Liver (tissue), 9 donors: ENCODE data around the gene SLC22A8. TPM values are rescaled to one million over a fixed set of nuclear protein-coding genes. Genes with fewer than 3 reads are reported as not detected.

Experiments
- DNase-seq: peaks from one replicate; pipeline ENCODE4 v3.0.0-alpha.2; 2017; ENCODE audit warnings: low spot score
- H3K27ac ChIP-seq, 2 donors: one replicate each; pipeline ENCODE4 v1.7.0; 2013; ENCODE audit warnings: inconsistent platforms in 2 of 2, low read length in 2 of 2, control low read depth in 1 of 2, low read depth in 1 of 2, mild to moderate bottlenecking in 1 of 2
- H3K27me3 ChIP-seq, 4 donors: one replicate each; pipeline versions ENCODE4 v1.6.1 to v1.7.0; 2013; ENCODE audit warnings: low read length in 3 of 4, inconsistent platforms in 1 of 4, mild to moderate bottlenecking in 1 of 4, moderate library complexity in 1 of 4; ENCODE audit not compliant: control insufficient read depth in 4 of 4, insufficient read depth in 4 of 4
- H3K36me3 ChIP-seq, 4 donors: one replicate each; pipeline versions ENCODE4 v1.6.1 to v1.7.0; 2013; ENCODE audit warnings: low read length in 3 of 4, mild to moderate bottlenecking in 3 of 4, low read depth in 1 of 4, moderate library complexity in 1 of 4; ENCODE audit not compliant: control insufficient read depth in 4 of 4, insufficient read depth in 3 of 4
- H3K4me1 ChIP-seq, 4 donors: one replicate each; pipeline versions ENCODE4 v1.6.1 to v1.7.0; 2013; ENCODE audit warnings: low read length in 3 of 4, mild to moderate bottlenecking in 3 of 4, moderate library complexity in 1 of 4; ENCODE audit not compliant: control insufficient read depth in 4 of 4, insufficient read depth in 4 of 4
- H3K4me3 ChIP-seq, 3 donors: one replicate each; pipeline versions ENCODE4 v1.6.1 to v1.7.0; 2013; ENCODE audit warnings: low read length in 3 of 3, control low read depth in 1 of 3, low read depth in 1 of 3, mild to moderate bottlenecking in 1 of 3
- H3K9ac ChIP-seq, 2 donors: one replicate each; pipeline ENCODE4 v1.7.0; 2013; ENCODE audit warnings: low read length in 2 of 2, mild to moderate bottlenecking in 2 of 2, moderate library complexity in 2 of 2, control low read depth in 1 of 2, low read depth in 1 of 2
- H3K9me3 ChIP-seq, 4 donors: one replicate each; pipeline versions ENCODE4 v1.6.1 to v1.7.0; 2013; ENCODE audit warnings: low read length in 3 of 4; ENCODE audit not compliant: control insufficient read depth in 4 of 4
- ATF3 ChIP-seq: IDR thresholded peaks from 2 replicates; pipeline ENCODE4 v1.6.1; 2016; ENCODE audit warnings: antibody characterized with exemption
- CTCF ChIP-seq: fragments of 150-350 bp; IDR thresholded peaks from 2 replicates; pipeline ENCODE4 v1.5.1; 2017; ENCODE audit warnings: improper control_type of control experiment, low read depth, low read length; ENCODE audit not compliant: missing input control
- EGR1 ChIP-seq, 2 donors: IDR thresholded peaks; 2 replicates each; pipeline ENCODE4 v1.6.1; 2016 to 2018; ENCODE audit warnings: antibody characterized with exemption in 2 of 2, low read depth in 2 of 2
- FOXA1 ChIP-seq: IDR thresholded peaks from 2 replicates; pipeline ENCODE4 v1.6.1; 2016; ENCODE audit warnings: antibody characterized with exemption
- FOXA2 ChIP-seq: IDR thresholded peaks from 2 replicates; pipeline ENCODE4 v1.6.1; 2016; ENCODE audit warnings: antibody characterized with exemption
- GABPA ChIP-seq, 2 donors: IDR thresholded peaks in 1 of 2; conservative IDR thresholded peaks in 1 of 2; 2 replicates each; pipeline ENCODE4 v1.6.1; 2016; ENCODE audit warnings: antibody characterized with exemption in 2 of 2, mild to moderate bottlenecking in 1 of 2, moderate library complexity in 1 of 2
- HNF4A ChIP-seq, 2 donors: conservative IDR thresholded peaks; 2 replicates each; pipeline ENCODE4 v1.6.1; 2016; ENCODE audit warnings: antibody characterized with exemption in 2 of 2, mild to moderate bottlenecking in 2 of 2
- HNF4G ChIP-seq: IDR thresholded peaks from 2 replicates; pipeline ENCODE4 v1.6.1; 2016; ENCODE audit warnings: antibody characterized with exemption
- JUND ChIP-seq, 2 donors: IDR thresholded peaks; 2 replicates each; pipeline ENCODE4 v1.6.1; 2016; ENCODE audit warnings: antibody characterized with exemption in 2 of 2
- MAX ChIP-seq: IDR thresholded peaks from 2 replicates; pipeline ENCODE4 v1.6.1; 2016; ENCODE audit warnings: antibody characterized with exemption
- NR2F2 ChIP-seq: IDR thresholded peaks from 2 replicates; pipeline ENCODE4 v1.6.1; 2016; ENCODE audit warnings: antibody characterized with exemption
- RAD21 ChIP-seq, 2 donors: IDR thresholded peaks; 2 replicates each; pipeline ENCODE4 v1.6.1; 2016; ENCODE audit warnings: antibody characterized with exemption in 2 of 2, mild to moderate bottlenecking in 2 of 2
- REST ChIP-seq: IDR thresholded peaks from 2 replicates; pipeline ENCODE4 v1.6.1; 2016; ENCODE audit warnings: antibody characterized with exemption, mild to moderate bottlenecking
- RXRA ChIP-seq, 2 donors: IDR thresholded peaks; 2 replicates each; pipeline ENCODE4 v1.6.1; 2017 to 2018; ENCODE audit warnings: antibody characterized with exemption in 2 of 2, mild to moderate bottlenecking in 1 of 2
- TAF1 ChIP-seq: conservative IDR thresholded peaks from 2 replicates; pipeline ENCODE4 v1.6.1; 2016; ENCODE audit warnings: antibody characterized with exemption, mild to moderate bottlenecking
- YY1 ChIP-seq: IDR thresholded peaks from 2 replicates; pipeline ENCODE4 v1.6.1; 2016; ENCODE audit warnings: antibody characterized with exemption, mild to moderate bottlenecking
- WGBS: extraction: QIAGEN DNeasy Blood & Tissue Kit; methylation state at CpG from one replicate; pipeline ENCODE4 v1.1.7; 2013; 5-methylcytosine and 5-hydroxymethylcytosine counted together
- polyA plus RNA-seq, 2 donors: library from polyadenylated mRNA; stranded (reverse) in 1 of 2; unstranded in 1 of 2; fragments of 200-250 nt in 1 of 2; fragments of >200 nt in 1 of 2; fragmentation: Nextera tagmentation in 1 of 2; extraction: Ambion mirVana in 1 of 2; gene quantifications; one replicate each; pipeline versions ENCODE4 v1.2.1 to v1.2.3, GENCODE V29; 2013 to 2015
- total RNA-seq, 2 donors: library from RNA; depleted of rRNA; stranded (reverse); fragments of >200 nt; gene quantifications; one replicate each; pipeline ENCODE4 v1.2.3, GENCODE V29; 2014
- donor health status: healthy.
- donor health status: healthy.
- donor health status: healthy.
- donor health status: healthy.
- donor health status: healthy.

The SLC22A8 gene
- total and polyA plus RNA-seq, 4 donors: not detected

GRCh38 chr11:62962391-62962790, 53.2 kb downstream of the SLC22A8 start:
- H3K4me1 ChIP-seq: no peaks in the 10 kb centered on the region
- no peak for TF ChIP-seq JUND (IDR thresholded peaks at IDR 0.05)
- TF ChIP-seq RXRA (IDR thresholded peaks at IDR 0.05): no peak
- no peak for TF ChIP-seq FOXA2
- TF ChIP-seq REST: no peak
- no peak for TF ChIP-seq MAX
- TF ChIP-seq GABPA (IDR thresholded peaks at IDR 0.05 in 1 of 2, conservative IDR thresholded peaks at IDR 0.05 in 1 of 2): no peak
- no peak for TF ChIP-seq RAD21 (IDR thresholded peaks at IDR 0.05)
- TF ChIP-seq TAF1: no peak
- no peak for TF ChIP-seq ATF3
- TF ChIP-seq HNF4G: no peak
- TF ChIP-seq CTCF: no peak
- no peak for TF ChIP-seq FOXA1
- H3K9ac ChIP-seq: no peak overlapping the region
- H3K27ac ChIP-seq: no peak overlapping the region
- WGBS: 86% methylated on average over 3 of the region's 3 CpGs
- no peaks in the 10 kb centered on the region for H3K36me3 ChIP-seq
- peaks cover 0 to 4% (median 0%) of the 10 kb centered on the region in 4 donors for H3K27me3 ChIP-seq
- H3K9me3 ChIP-seq: no peaks in the 10 kb centered on the region
- no peak for DNase-seq
- H3K4me3 ChIP-seq: no peak overlapping the region

- Histone ChIP-seq H3K9ac (no peak overlapping the region), H3K27ac (no peak overlapping the region), H3K4me1 (no peaks in the 10 kb centered on the region), H3K9me3 (no peaks in the 10 kb centered on the region), H3K36me3 (no peaks in the 10 kb centered on the region), H3K4me3 (no peak overlapping the region), H3K27me3 (no peaks in the 10 kb centered on the region)
- DNase-seq: no peak
- 89% methylated on average over 4 of the region's 4 CpGs for WGBS
- TF ChIP-seq GABPA (IDR thresholded peaks at IDR 0.05 in 1 of 2, conservative IDR thresholded peaks at IDR 0.05 in 1 of 2) (no peak), CTCF (no peak), NR2F2 (no peak), MAX (no peak), HNF4G (no peak), EGR1 (IDR thresholded peaks at IDR 0.05; ENCODE audit: low read depth in 2 of 2) (no peak), RAD21 (IDR thresholded peaks at IDR 0.05) (no peak), JUND (IDR thresholded peaks at IDR 0.05) (no peak), REST (no peak), ATF3 (no peak), HNF4A (conservative IDR thresholded peaks at IDR 0.05) (no peak), TAF1 (no peak), FOXA2 (no peak), YY1 (no peak)
These were observed 54.5 kb downstream of the SLC22A8 start for GRCh38 chr11:62961017-62961570.
